Common myeloid progenitor, CD34-positive (primary cell): ENCODE data around the gene PIGK.
"Not testable (repeated sequence)": the region's sequence is repeated elsewhere in the genome, so short reads cannot be mapped to it uniquely, and the experiment has no call there.

Source experiments
- CTCF ChIA-PET: fragments of 350-600 bp; sonication (Branson Sonifier 250); formaldehyde crosslinking; loops from one replicate; lab custom pipeline; 2021; ENCODE audit warnings: antibody characterized with exemption; lab: Charles Lee
- POLR2A ChIA-PET: fragments of 350-600 bp; sonication (Branson Sonifier 250); formaldehyde crosslinking; loops from one replicate; lab custom pipeline; 2021; ENCODE audit warnings: antibody characterized with exemption; lab: Charles Lee
- DNase-seq, 3 donors: peaks; one replicate each; pipeline versions ENCODE4 v3.0.0 to v3.0.0-alpha.2; 2013
- H3K27ac ChIP-seq, 2 experiments: 1 replicate in 1 of 2; 2 replicates in 1 of 2; pipeline ENCODE4 v1.7.0; 2013; ENCODE audit warnings: inconsistent platforms in 2 of 2, low read length in 2 of 2, mild to moderate bottlenecking in 2 of 2, low read depth in 1 of 2, moderate library complexity in 1 of 2; ENCODE audit not compliant: severe bottlenecking in 2 of 2, insufficient read depth in 1 of 2, poor library complexity in 1 of 2
- H3K27me3 ChIP-seq, 5 experiments: replicated peaks in 2 of 5; 1 replicate in 3 of 5; 2 replicates in 2 of 5; pipeline versions ENCODE4 v1.6.1 to v1.7.0; 2013; ENCODE audit warnings: low read length in 4 of 5, mild to moderate bottlenecking in 2 of 5, moderate library complexity in 2 of 5, inconsistent platforms in 1 of 5; ENCODE audit not compliant: insufficient read depth in 5 of 5, control insufficient read depth in 4 of 5
- H3K36me3 ChIP-seq, 4 experiments: 1 replicate in 2 of 4; 2 replicates in 2 of 4; pipeline versions ENCODE4 v1.6.1 to v1.7.0; 2013; ENCODE audit warnings: low read length in 3 of 4, control low read depth in 1 of 4, mild to moderate bottlenecking in 1 of 4; ENCODE audit not compliant: control insufficient read depth in 4 of 4, insufficient read depth in 4 of 4
- H3K4me1 ChIP-seq, 4 experiments: 1 replicate in 3 of 4; 2 replicates in 1 of 4; pipeline versions ENCODE4 v1.6.1 to v1.7.1; 2013; ENCODE audit warnings: low read length in 3 of 4, mild to moderate bottlenecking in 3 of 4, control low read depth in 1 of 4, inconsistent platforms in 1 of 4, moderate library complexity in 1 of 4; ENCODE audit not compliant: control insufficient read depth in 4 of 4, insufficient read depth in 4 of 4; ENCODE audit errors: control extremely low read depth in 1 of 4
- H3K4me3 ChIP-seq, 7 experiments: 1 replicate in 4 of 7; 2 replicates in 3 of 7; pipeline versions ENCODE4 v1.5.1 to v1.7.0; 2013; ENCODE audit warnings: mild to moderate bottlenecking in 7 of 7, low read length in 6 of 7, moderate library complexity in 6 of 7, inconsistent platforms in 2 of 7, low read depth in 2 of 7, control low read depth in 1 of 7; ENCODE audit not compliant: insufficient read depth in 4 of 7, control insufficient read depth in 1 of 7; ENCODE audit errors: extremely low read depth in 1 of 7
- H3K9me3 ChIP-seq, 5 experiments: 1 replicate in 4 of 5; 2 replicates in 1 of 5; pipeline versions ENCODE4 v1.6.1 to v1.7.1; 2013; ENCODE audit warnings: low read length in 4 of 5, mild to moderate bottlenecking in 2 of 5, inconsistent platforms in 1 of 5, low read depth in 1 of 5, moderate library complexity in 1 of 5; ENCODE audit not compliant: control insufficient read depth in 4 of 5, insufficient read depth in 2 of 5; ENCODE audit errors: control extremely low read depth in 1 of 5
- WGBS: methylation state at CpG from one replicate; pipeline ENCODE4 v1.1.5; 2013; ENCODE audit not compliant: insufficient coverage; 5-methylcytosine and 5-hydroxymethylcytosine counted together

Gene PIGK

DNA sequence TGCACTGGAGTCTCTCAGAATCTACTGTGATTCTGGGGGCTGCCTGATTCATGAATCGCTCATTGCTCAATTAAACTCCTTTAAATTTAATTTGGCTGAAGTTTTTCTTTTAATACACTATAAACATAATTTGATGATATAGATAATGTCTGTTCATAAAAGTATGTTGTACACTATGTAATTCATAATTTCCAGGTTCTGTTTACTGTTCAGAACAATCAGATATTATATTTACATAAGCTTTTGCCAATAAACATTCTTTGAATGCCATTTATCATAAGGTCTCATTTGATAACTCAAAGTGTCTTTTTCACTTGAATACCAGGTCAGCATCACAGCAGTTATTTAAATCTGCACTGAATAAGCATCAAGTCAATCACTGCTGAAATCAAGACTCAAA is 39.6 kb downstream of the PIGK start:
- WGBS, result no CpG with 5 or more reads among the region's 1 CpG
- POLR2A ChIA-PET, result no interaction called here
- Histone ChIP-seq H3K36me3 (peaks cover 0 to 10% (median 3%) of the 10 kb centered on the region in 4 experiments), H3K4me3 (no peak overlapping the region), H3K9me3 (peaks cover 6 to 28% (median 9%) of the 10 kb centered on the region in 5 experiments), H3K4me1 (no peaks in the 10 kb centered on the region), H3K27me3 (no peaks in the 10 kb centered on the region), H3K27ac (no peak overlapping the region)
- CTCF ChIA-PET, result no interaction called here
- DNase-seq, result no peak

DNA sequence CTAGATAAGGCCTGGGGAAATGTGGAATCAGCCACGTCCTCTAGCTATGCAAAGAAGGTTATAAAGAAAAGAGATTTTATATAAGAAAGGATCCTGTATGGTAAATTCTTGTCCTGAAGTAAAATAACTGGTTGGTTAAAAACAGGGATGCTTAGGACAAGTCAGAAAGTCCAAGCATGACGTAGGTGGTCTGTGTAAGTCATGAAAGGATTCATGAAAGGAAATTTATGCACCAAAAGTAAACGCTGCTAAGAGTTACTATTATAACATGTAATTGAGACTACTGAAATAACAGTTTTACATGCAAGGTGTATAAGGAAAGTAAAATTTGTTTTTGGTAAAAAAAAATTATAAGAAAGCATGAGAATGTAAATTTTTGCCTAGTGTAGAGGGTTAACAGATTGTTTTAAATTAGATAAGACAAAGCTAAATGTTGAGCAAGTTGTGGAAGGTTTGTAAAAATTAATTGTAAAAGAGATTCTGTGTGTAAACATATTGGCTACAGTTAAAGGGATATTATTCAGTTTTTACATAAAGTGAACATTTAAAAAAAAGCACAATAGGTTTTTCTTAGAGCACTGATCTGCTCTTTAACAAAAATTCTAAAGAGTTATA is 43.9 kb downstream of the PIGK start:
- no peak overlapping the region for H3K27ac ChIP-seq
- no peak overlapping the region for H3K4me3 ChIP-seq
- WGBS, result 90% methylated on average over 1 of the region's 3 CpGs
- peak in 2 of 3 donors; percentile 13 to 28 for DNase-seq
- H3K4me1 ChIP-seq, result no peaks in the 10 kb centered on the region
- peaks cover 0 to 6% (median 0%) of the 10 kb centered on the region in 4 experiments for H3K36me3 ChIP-seq
- no peaks in the 10 kb centered on the region for H3K27me3 ChIP-seq
- H3K9me3 ChIP-seq, result peaks cover 3 to 42% (median 8%) of the 10 kb centered on the region in 5 experiments
- CTCF ChIA-PET, result interaction anchor here (0.6 kb wide), 1 partner anchor 151 kb away, joined by 3 read pairs; no protein-coding TSS in a partner anchor
- POLR2A ChIA-PET, result no interaction called here

DNA sequence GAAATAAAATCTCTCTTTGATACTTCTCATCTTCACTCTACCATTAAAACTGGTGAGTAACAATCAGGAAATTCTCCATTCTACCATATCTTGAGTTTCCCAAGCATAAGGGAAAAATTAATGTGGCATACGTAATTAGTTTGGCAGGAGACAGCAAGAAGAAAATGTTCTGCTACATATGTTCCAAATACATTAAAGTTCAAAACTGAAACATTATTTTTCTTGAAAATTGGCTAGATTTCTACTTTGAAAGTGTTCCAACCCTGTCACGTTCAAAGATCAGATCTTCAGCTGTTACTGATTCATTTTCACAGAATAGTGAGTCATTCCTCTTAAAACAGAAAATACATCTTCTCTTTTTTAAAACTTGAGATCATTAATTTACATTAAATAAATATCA is 48.5 kb downstream of the PIGK start:
- no peak overlapping the region for H3K4me3 ChIP-seq
- no peak for DNase-seq
- H3K4me1 ChIP-seq, result no peaks in the 10 kb centered on the region
- no peak overlapping the region for H3K27ac ChIP-seq
- no peaks in the 10 kb centered on the region for H3K27me3 ChIP-seq
- CTCF ChIA-PET, result no interaction called here
- POLR2A ChIA-PET, result no interaction called here
- H3K36me3 ChIP-seq, result no peaks in the 10 kb centered on the region
- whole genome bisulfite sequencing, result no CpG with 5 or more reads among the region's 2 CpGs
- peaks cover 0 to 18% (median 4%) of the 10 kb centered on the region in 5 experiments for H3K9me3 ChIP-seq

- Histone ChIP-seq H3K27me3 (no peaks in the 10 kb centered on the region), H3K27ac (no peak overlapping the region), H3K4me1 (no peaks in the 10 kb centered on the region), H3K36me3 (peaks cover 0 to 3% (median 1%) of the 10 kb centered on the region in 4 experiments), H3K9me3 (peaks cover 0 to 3% (median 0%) of the 10 kb centered on the region in 5 experiments), H3K4me3 (no peak overlapping the region)
- no CpG with 5 or more reads among the region's 1 CpG for WGBS
- ChIA-PET POLR2A (no interaction called here), CTCF (no interaction called here)
- no peak for DNase-seq
Measured at GRCh38 chr1:77168358-77168757, 50.9 kb downstream of the PIGK start.

DNA sequence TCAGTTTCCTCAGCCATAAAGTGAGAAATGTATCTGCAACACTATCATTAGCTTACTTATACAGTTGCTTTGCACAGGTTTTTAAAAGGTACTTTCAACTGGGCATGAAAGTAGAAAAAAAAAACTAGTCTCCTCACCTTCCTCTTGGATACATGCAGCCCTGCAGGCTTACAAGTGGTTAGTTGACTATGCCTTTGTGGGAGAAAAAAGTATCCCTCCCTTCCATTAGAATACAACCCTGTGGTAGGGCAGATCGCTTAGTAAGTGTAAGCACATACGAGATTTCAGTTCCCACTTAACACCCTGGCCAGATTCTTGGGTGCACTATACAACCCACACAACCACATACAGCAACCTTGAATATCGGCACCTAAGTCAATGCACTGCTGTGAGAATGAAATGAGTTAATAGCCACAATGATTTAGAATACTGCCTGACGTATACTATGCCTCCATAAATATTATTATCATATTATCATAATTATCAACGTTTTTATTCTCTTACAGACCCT is 54.7 kb downstream of the PIGK start:
- WGBS, result no CpG with 5 or more reads among the region's 5 CpGs
- POLR2A ChIA-PET, result no interaction called here
- Histone ChIP-seq H3K4me3 (no peak overlapping the region), H3K27ac (no peak overlapping the region), H3K9me3 (peaks cover 0 to 7% (median 2%) of the 10 kb centered on the region in 5 experiments), H3K4me1 (no peaks in the 10 kb centered on the region), H3K27me3 (no peaks in the 10 kb centered on the region), H3K36me3 (peaks cover 6 to 24% (median 16%) of the 10 kb centered on the region in 4 experiments)
- CTCF ChIA-PET, result no interaction called here
- DNase-seq, result no peak

GRCh38 chr1:77159706-77160105 is 59.5 kb downstream of the PIGK start:
- H3K27ac ChIP-seq, DNase-seq, POLR2A ChIA-PET, H3K4me3 ChIP-seq, H3K4me1 ChIP-seq, CTCF ChIA-PET, H3K27me3 ChIP-seq: not testable (repeated sequence)
- WGBS, result 95% methylated on average over 3 of the region's 3 CpGs
- peaks cover 2 to 18% (median 5%) of the 10 kb centered on the region in 5 experiments for H3K9me3 ChIP-seq
- peaks cover 6 to 37% (median 22%) of the 10 kb centered on the region in 4 experiments for H3K36me3 ChIP-seq

DNA sequence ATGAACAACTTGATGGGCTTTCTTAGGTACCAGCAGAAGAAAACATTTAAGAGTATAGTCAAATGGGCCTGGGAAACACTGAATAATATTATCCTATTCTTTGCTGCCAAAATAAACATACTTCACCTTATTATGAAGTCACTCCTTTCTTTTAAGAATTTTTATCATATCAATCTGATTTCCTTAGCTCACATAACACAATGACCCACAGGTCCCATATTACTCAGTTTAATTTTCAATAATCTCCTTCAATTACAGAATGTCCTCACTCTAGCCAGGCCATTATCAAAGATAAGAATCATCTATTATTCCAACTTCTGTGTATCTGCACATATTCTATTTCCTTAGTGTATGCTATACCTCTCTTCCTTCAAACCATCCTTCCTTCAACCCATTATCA is 63.0 kb downstream of the PIGK start:
- Histone ChIP-seq H3K27ac (no peak overlapping the region), H3K9me3 (peaks cover under 1 to 22% (median 5%) of the 10 kb centered on the region in 5 experiments), H3K4me3 (no peak overlapping the region), H3K36me3 (peaks cover 5 to 35% (median 21%) of the 10 kb centered on the region in 4 experiments), H3K4me1 (no peaks in the 10 kb centered on the region), H3K27me3 (no peaks in the 10 kb centered on the region)
- no peak for DNase-seq
- ChIA-PET CTCF (no interaction called here), POLR2A (no interaction called here)
